Endothelial cell of umbilical vein (primary cell): ENCODE results near the gene INO80B. TPM values are rescaled to one million over a fixed set of nuclear protein-coding genes. Genes with fewer than 3 reads are reported as not detected.
"Not testable (repeated sequence)": the region's sequence is repeated elsewhere in the genome, so short reads cannot be mapped to it uniquely, and the experiment has no call there.

ENCODE experiments used
- BruUV-seq: library from RNA; stranded (reverse); fragments of 400-500 nt; replicated peaks from 2 replicates; lab custom pipeline; 2021; lab: Mats Ljungman, UMichigan
- CTCF ChIA-PET: fragments of 300-600, 350-600 bp; sonication (Branson Sonifier 250); formaldehyde crosslinking; loops from one replicate; lab custom pipeline; 2021; ENCODE audit warnings: antibody characterized with exemption, inconsistent platforms; lab: Charles Lee
- POLR2A ChIA-PET: fragments of 300-600, 350-600 bp; sonication (Branson Sonifier 250); formaldehyde crosslinking; loops from one replicate; lab custom pipeline; 2021; ENCODE audit warnings: antibody characterized with exemption, inconsistent platforms; lab: Charles Lee
- DNase-seq: peaks from one replicate; pipeline ENCODE4 v3.0.0-alpha.2; 2011; ENCODE audit warnings: low read depth, low spot score
- FAIRE-seq: peaks from 2 replicates; lab custom pipeline; 2011; peaks lifted over from hg19 to GRCh38; lab: Jason Lieb, UNC
- H2AFZ ChIP-seq: 2 replicates; pipeline ENCODE4 v1.6.0; 2012; ENCODE audit warnings: low read depth, low read length, control low read depth, inconsistent platforms
- H3K27ac ChIP-seq: 2 replicates; pipeline ENCODE4 v1.5.1; 2011; ENCODE audit warnings: low read depth, mild to moderate bottlenecking, control low read depth, low read length, moderate library complexity; ENCODE audit not compliant: insufficient read depth
- H3K27me3 ChIP-seq, 2 experiments: 2 replicates each; pipeline versions ENCODE4 v1.6.0 to v1.6.1; 2011; ENCODE audit warnings: low read length in 2 of 2, mixed read lengths in 1 of 2; ENCODE audit not compliant: control insufficient read depth in 2 of 2, insufficient read depth in 2 of 2
- H3K36me3 ChIP-seq, 2 experiments: 2 replicates in 1 of 2; 3 replicates in 1 of 2; pipeline ENCODE4 v1.5.1; 2011; ENCODE audit warnings: low read length in 2 of 2, mild to moderate bottlenecking in 1 of 2, moderate library complexity in 1 of 2; ENCODE audit not compliant: control insufficient read depth in 2 of 2, insufficient read depth in 2 of 2; ENCODE audit errors: extremely low read depth in 1 of 2
- H3K4me1 ChIP-seq: 3 replicates; pipeline ENCODE4 v1.5.1; 2011; ENCODE audit warnings: mild to moderate bottlenecking, low read length; ENCODE audit not compliant: control insufficient read depth, insufficient read depth; ENCODE audit errors: extremely low read depth
- H3K4me2 ChIP-seq: 2 replicates; pipeline ENCODE4 v1.6.1; 2011; ENCODE audit warnings: low read length, control low read depth, mixed read lengths; ENCODE audit not compliant: insufficient read depth
- H3K4me3 ChIP-seq, 3 experiments: fragments of 200-600 bp in 1 of 3; sonication (generic), shearing (Covaris generic) in 1 of 3; replicated peaks in 1 of 3; 2 replicates each; pipeline ENCODE4 v1.5.1; 2011 to 2016; ENCODE audit warnings: control low read depth in 3 of 3, low read length in 3 of 3, mild to moderate bottlenecking in 2 of 3, inconsistent platforms in 1 of 3, low read depth in 1 of 3, moderate library complexity in 1 of 3; ENCODE audit not compliant: insufficient read depth in 1 of 3
- H3K79me2 ChIP-seq: 2 replicates; pipeline ENCODE4 v1.6.0; 2012; ENCODE audit warnings: low read length, inconsistent platforms; ENCODE audit not compliant: control insufficient read depth, insufficient read depth
- H3K9ac ChIP-seq: replicated peaks from 2 replicates; pipeline ENCODE3; 2011; ENCODE audit warnings: low read length, control low read depth; ENCODE audit not compliant: insufficient read depth; ENCODE audit errors: extremely low read depth
- H3K9me1 ChIP-seq: replicated peaks from 3 replicates; pipeline ENCODE4 v1.6.0; 2011; ENCODE audit warnings: mild to moderate bottlenecking, low read length; ENCODE audit not compliant: control insufficient read depth, insufficient read depth; ENCODE audit errors: extremely low read depth
- H3K9me3 ChIP-seq: replicated peaks from 2 replicates; pipeline ENCODE4 v1.5.1; 2012; ENCODE audit warnings: low read length, inconsistent platforms; ENCODE audit not compliant: control insufficient read depth, insufficient read depth
- H4K20me1 ChIP-seq: replicated peaks from 2 replicates; pipeline ENCODE3; 2011; ENCODE audit warnings: mild to moderate bottlenecking, low read length; ENCODE audit not compliant: control insufficient read depth, insufficient read depth; ENCODE audit errors: extremely low read depth
- EZH2 ChIP-seq: IDR thresholded peaks from 2 replicates; pipeline ENCODE4 v1.6.1; 2012; ENCODE audit warnings: borderline replicate concordance, low read depth, mild to moderate bottlenecking, moderate library complexity, low read length, inconsistent platforms; ENCODE audit not compliant: severe bottlenecking
- GATA2 ChIP-seq: IDR thresholded peaks from 2 replicates; pipeline ENCODE4 v1.7.0; 2011; ENCODE audit warnings: low read depth, mild to moderate bottlenecking, moderate library complexity, mixed read lengths, low read length; ENCODE audit not compliant: insufficient read length, insufficient read depth
- dilution Hi-C: fragments of 300-500 bp; cut with MboI; formaldehyde crosslinking; loops from one replicate; pipeline ENCODE4 v1.15.0; 2019; ENCODE audit warnings: low sequenced_read_pairs; ENCODE audit not compliant: extremely low pct_ligation_motif_present
- intact Hi-C: fragments of 100-400 bp; cut with micrococcal nuclease; formaldehyde crosslinking; loops from one replicate; pipeline ENCODE4 v1.10.0; 2022
- polyA plus RNA-seq, 4 experiments: library from polyadenylated mRNA; depleted of rRNA in 3 of 4; stranded (reverse) in 3 of 4; unstranded in 1 of 4; fragments of >200 nt; gene quantifications; 2 replicates each; pipeline versions ENCODE4 v1.2.1 to v1.2.3, GENCODE V29; 2011 to 2012; ENCODE audit warnings: missing spikeins in 1 of 4
- total RNA-seq: library from RNA; stranded (reverse); gene quantifications from 2 replicates; pipeline ENCODE4 v1.2.3, GENCODE V29; 2021
- TF ChIP-seq, protein P1 (sequence below), 2 donors: IDR thresholded peaks; 1 replicate in 1 of 2; 2 replicates in 1 of 2; pipeline ENCODE4 v1.5.1; 2011; ENCODE audit warnings: low read length in 2 of 2, mild to moderate bottlenecking in 2 of 2, moderate library complexity in 2 of 2, control low read depth in 1 of 2, inconsistent platforms in 1 of 2, low read depth in 1 of 2; ENCODE audit not compliant: insufficient read depth in 1 of 2; ENCODE audit errors: extremely low read depth in 1 of 2

INO80B gene
- total and polyA plus RNA-seq, 2 donors (not counting 3 experiments of a cell fraction or from before 2014, with no cell fraction given): 15.1 to 24.2 TPM

DNA sequence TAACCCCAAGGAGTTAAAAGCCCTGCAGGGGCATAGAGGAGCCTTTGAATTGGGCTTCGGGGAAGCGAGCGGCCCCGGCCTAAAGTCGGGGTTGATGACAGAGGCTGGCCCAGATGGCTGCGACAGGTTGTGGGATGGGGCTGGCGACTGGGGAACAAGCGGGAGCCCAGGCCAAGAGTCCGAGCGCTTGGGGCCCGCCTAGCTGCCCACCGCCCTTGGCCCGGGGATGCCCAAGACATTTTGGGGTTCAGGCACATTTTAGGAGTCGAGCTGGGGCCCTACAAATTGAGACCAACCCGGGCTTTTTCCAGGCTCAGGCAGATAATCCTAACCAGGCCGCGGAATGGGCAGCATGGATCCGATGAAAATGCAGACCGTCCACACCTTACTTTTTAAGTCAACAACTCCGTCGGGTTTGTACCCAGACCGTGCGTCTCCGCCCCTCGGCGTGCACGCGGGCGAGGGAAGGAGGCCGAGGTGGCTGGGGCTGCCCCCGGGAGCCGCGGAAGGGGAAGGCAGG, 13.7 kb upstream of the INO80B start:
- peaks cover 27% of the 10 kb centered on the region for H3K4me1 ChIP-seq
- H3K4me2 ChIP-seq: peak overlapping the region; percentile 48
- TF ChIP-seq EZH2: peak; percentile 99
- no peak for TF ChIP-seq GATA2
- no TSS peak for BruUV-seq
- intact Hi-C loops: no loop called here
- POLR2A ChIA-PET: no interaction called here
- no peak for DNase-seq
- dilution Hi-C loops: no loop called here
- H3K9me1 ChIP-seq: no peaks in the 10 kb centered on the region
- H3K4me3 ChIP-seq: no peak overlapping the region
- peaks cover 18 to 32% of the 10 kb centered on the region in 2 experiments for H3K27me3 ChIP-seq
- H4K20me1 ChIP-seq: no peaks in the 10 kb centered on the region
- H3K9ac ChIP-seq: no peak overlapping the region
- no peaks in the 10 kb centered on the region for H3K36me3 ChIP-seq
- no peak for FAIRE-seq
- peak overlapping the region; percentile 28 for H2AFZ ChIP-seq
- H3K27ac ChIP-seq: no peak overlapping the region
- no peaks in the 10 kb centered on the region for H3K79me2 ChIP-seq
- CTCF ChIA-PET: interaction anchor here (1.1 kb wide), 1 partner anchor 106 kb away, joined by 5 read pairs; no protein-coding TSS in a partner anchor
- no peaks in the 10 kb centered on the region for H3K9me3 ChIP-seq

DNA sequence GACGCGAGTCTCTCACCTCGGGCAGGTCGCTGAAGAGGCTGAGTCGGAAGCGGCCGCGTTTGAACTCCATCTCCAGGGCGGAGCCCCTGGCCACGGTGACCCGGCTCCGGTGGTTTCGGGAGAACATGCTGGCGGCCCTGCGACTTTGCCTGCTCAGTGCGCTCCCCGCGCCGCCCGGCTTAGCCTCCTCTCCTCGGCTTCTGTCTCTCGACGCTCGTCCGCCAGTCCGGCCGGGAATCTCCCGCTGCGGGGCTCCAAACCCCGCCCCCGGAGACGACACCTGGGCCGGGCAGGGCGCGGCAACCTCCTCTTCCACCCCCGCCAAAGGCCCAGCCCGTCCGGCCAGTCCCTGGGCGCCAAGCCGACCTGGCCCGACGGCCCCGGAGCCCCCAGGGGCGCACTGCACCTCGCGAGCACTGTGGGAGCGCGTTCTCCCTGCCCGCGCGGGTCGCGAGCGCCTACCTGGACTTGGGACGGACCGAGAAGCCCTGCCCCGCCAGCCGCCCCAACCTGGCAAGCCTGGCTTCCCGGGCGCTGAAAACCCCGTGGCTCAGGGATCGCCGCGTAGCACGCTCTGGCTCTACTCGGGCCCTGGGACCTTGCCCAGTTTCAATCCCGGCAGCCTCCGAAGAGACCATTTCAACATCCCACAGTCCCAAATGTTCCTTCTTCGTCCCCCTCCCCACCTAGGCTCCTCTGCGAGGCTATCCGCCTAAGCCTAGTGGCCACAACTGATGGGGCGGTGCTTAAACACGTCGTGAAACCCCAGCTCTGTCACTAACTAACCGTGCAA, 13.0 kb upstream of the INO80B start, which contains the start of gene RTKN:
TSS of gene RTKN (minus strand) at position 248 of the 793 bp plus-strand sequence. CDS start at position 127, 121 bp downstream.
- intact Hi-C loops (no loop called here), dilution Hi-C loops (no loop called here)
- Histone ChIP-seq H3K27me3 (peaks cover 18 to 32% of the 10 kb centered on the region in 2 experiments), H4K20me1 (no peaks in the 10 kb centered on the region), H3K4me2 (peak within 1 kb of the TSS; percentile 48), H3K27ac (no peak within 1 kb of the TSS), H3K4me1 (peaks cover 27% of the 10 kb centered on the region), H3K4me3 (peak within 1 kb of the TSS in 2 of 3 experiments; percentile 14 to 15), H3K79me2 (no peaks in the 10 kb centered on the region), H3K36me3 (no peaks in the 10 kb centered on the region), H3K9me3 (no peaks in the 10 kb centered on the region), H2AFZ (peak within 1 kb of the TSS; percentile 38), H3K9me1 (no peaks in the 10 kb centered on the region), H3K9ac (peak within 1 kb of the TSS; percentile 18)
- FAIRE-seq (no peak), DNase-seq (no peak)
- no TSS peak for BruUV-seq
- ChIA-PET CTCF (no interaction called here), POLR2A (no interaction called here)
- peak; percentile 98 for TF ChIP-seq EZH2
- TF ChIP-seq, protein P1, sequence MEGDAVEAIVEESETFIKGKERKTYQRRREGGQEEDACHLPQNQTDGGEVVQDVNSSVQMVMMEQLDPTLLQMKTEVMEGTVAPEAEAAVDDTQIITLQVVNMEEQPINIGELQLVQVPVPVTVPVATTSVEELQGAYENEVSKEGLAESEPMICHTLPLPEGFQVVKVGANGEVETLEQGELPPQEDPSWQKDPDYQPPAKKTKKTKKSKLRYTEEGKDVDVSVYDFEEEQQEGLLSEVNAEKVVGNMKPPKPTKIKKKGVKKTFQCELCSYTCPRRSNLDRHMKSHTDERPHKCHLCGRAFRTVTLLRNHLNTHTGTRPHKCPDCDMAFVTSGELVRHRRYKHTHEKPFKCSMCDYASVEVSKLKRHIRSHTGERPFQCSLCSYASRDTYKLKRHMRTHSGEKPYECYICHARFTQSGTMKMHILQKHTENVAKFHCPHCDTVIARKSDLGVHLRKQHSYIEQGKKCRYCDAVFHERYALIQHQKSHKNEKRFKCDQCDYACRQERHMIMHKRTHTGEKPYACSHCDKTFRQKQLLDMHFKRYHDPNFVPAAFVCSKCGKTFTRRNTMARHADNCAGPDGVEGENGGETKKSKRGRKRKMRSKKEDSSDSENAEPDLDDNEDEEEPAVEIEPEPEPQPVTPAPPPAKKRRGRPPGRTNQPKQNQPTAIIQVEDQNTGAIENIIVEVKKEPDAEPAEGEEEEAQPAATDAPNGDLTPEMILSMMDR (IDR thresholded peaks at IDR 0.05; ENCODE audit: extremely low read depth in 1 of 2, insufficient read depth in 1 of 2, low read depth in 1 of 2, low read length in 2 of 2): no peak

DNA sequence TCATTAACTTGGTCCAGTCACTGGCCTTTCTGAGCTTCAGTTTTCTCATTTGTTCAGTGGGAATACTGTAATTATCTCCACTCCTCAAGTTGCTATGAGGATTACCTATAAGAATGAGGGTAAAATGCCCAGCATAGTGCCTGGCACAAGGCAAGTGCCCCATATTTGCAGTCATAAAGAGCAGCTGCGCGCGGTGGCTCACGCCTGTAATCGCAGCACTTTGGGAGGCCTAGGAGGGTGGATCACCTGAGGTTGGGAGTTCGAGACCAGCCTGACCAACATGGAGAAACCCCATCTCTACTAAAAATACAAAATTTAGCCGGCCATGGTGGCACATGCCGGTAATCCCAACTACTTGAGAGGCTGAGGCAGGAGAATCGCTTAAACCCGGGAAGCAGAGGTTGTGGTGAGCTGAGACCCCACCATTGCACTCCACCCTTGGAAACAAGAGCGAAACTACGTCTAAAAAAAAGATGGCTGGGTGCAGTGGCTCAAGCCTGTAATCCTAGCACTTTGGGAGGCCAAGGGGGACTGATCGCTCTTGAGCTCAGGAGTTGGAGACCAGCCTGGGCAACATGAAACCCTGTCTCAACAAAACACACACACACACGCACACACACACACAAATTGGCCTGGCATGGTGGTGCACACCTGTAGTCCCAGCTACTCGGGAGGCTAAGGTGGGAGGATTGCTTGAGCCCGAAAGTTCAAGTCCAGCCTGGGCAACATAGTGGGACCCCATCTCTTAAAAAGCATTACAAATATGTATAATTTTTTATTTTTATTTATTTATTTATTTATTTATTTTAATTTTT, 12.2 kb upstream of the INO80B start:
- H3K9me1 ChIP-seq, FAIRE-seq, CTCF ChIA-PET, BruUV-seq, POLR2A ChIA-PET, H3K9ac ChIP-seq, DNase-seq, H4K20me1 ChIP-seq, dilution Hi-C loops, H3K9me3 ChIP-seq, H2AFZ ChIP-seq, H3K36me3 ChIP-seq, intact Hi-C loops, H3K4me2 ChIP-seq, H3K27ac ChIP-seq, H3K4me3 ChIP-seq, H3K79me2 ChIP-seq: not testable (repeated sequence)
- H3K27me3 ChIP-seq: peaks cover 22 to 35% of the 10 kb centered on the region in 2 experiments
- H3K4me1 ChIP-seq: peaks cover 27% of the 10 kb centered on the region
